Thyroid gland (tissue), 4 donors: Measurements from ENCODE around the gene R3HDML. TPM values are rescaled to one million over a fixed set of nuclear protein-coding genes. Genes with fewer than 3 reads are reported as not detected.

ENCODE experiments used
- DNase-seq, 2 donors: peaks; one replicate each; pipeline ENCODE4 v3.0.0-alpha.2; 2019
- H3K27ac ChIP-seq, 3 donors: fragments of 200-600 bp; sonication (generic); 1 replicate in 2 of 3; 2 replicates in 1 of 3; pipeline ENCODE4 v1.5.1; 2016 to 2019; ENCODE audit warnings: mild to moderate bottlenecking in 1 of 3, moderate library complexity in 1 of 3
- H3K27me3 ChIP-seq: fragments of 200-600 bp; sonication (generic); one replicate; pipeline ENCODE4 v1.5.1; 2019
- H3K36me3 ChIP-seq, 2 donors: fragments of 200-600 bp; sonication (generic); one replicate each; pipeline ENCODE4 v1.5.1; 2016 to 2019
- H3K4me1 ChIP-seq, 2 donors: fragments of 200-600 bp; sonication (generic); one replicate each; pipeline ENCODE4 v1.5.1; 2017 to 2019
- H3K4me3 ChIP-seq, 3 donors: fragments of 200-600 bp; sonication (generic); replicated peaks in 1 of 3; 1 replicate in 2 of 3; 2 replicates in 1 of 3; pipeline ENCODE4 v1.5.1; 2016; ENCODE audit warnings: mild to moderate bottlenecking in 1 of 3
- H3K9me3 ChIP-seq: fragments of 200-600 bp; sonication (generic); one replicate; pipeline ENCODE4 v1.5.1; 2017
- POLR2A ChIP-seq, 2 donors: fragments of 450-650 bp; IDR thresholded peaks; one replicate each; pipeline ENCODE4 v1.6.1; 2017; ENCODE audit warnings: antibody characterized with exemption in 2 of 2, mild to moderate bottlenecking in 2 of 2, moderate library complexity in 1 of 2
- WGBS, 2 donors: methylation state at CpG; one replicate each; pipeline ENCODE4 v1.1.5; 2017; 5-methylcytosine and 5-hydroxymethylcytosine counted together
- intact Hi-C: fragments of 100-400 bp; cut with DNase I; formaldehyde crosslinking; loops from one replicate; pipeline ENCODE4 v1.15.1; 2023
- total RNA-seq, 4 donors: library from RNA; depleted of rRNA; stranded (reverse); fragments of >200 nt; gene quantifications; one replicate each; pipeline ENCODE4 v1.2.3, GENCODE V29; 2016
- TF ChIP-seq, protein P1 (sequence below), 6 experiments: fragments of 200-600 bp in 3 of 6; fragments of 450-650 bp in 3 of 6; sonication (generic) in 3 of 6; IDR thresholded peaks; one replicate each; pipeline ENCODE4 v1.5.1; 2016 to 2019; ENCODE audit warnings: antibody characterized with exemption in 6 of 6, mild to moderate bottlenecking in 2 of 6, inconsistent platforms in 1 of 6, moderate library complexity in 1 of 6

The R3HDML gene
- total RNA-seq, 4 donors from 2014 or later, result not detected

DNA sequence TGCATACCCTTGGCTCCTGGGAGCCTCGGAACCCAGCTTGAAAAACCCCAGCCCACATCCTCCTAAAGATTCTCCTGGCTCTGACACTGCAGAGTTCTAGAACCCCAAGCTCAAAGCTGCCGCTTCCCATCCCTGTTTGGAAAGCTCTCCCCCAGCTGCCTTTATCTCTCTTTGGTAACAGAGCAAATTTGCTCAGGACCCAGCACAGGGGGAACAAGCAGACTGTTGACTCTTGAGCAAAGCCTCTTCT lies 57.5 kb downstream of the R3HDML start:
- Histone ChIP-seq H3K36me3 (no peaks in the 10 kb centered on the region), H3K27ac (no peak overlapping the region), H3K4me3 (no peak overlapping the region), H3K27me3 (no peaks in the 10 kb centered on the region), H3K9me3 (no peaks in the 10 kb centered on the region), H3K4me1 (no peaks in the 10 kb centered on the region)
- TF ChIP-seq, protein P1, sequence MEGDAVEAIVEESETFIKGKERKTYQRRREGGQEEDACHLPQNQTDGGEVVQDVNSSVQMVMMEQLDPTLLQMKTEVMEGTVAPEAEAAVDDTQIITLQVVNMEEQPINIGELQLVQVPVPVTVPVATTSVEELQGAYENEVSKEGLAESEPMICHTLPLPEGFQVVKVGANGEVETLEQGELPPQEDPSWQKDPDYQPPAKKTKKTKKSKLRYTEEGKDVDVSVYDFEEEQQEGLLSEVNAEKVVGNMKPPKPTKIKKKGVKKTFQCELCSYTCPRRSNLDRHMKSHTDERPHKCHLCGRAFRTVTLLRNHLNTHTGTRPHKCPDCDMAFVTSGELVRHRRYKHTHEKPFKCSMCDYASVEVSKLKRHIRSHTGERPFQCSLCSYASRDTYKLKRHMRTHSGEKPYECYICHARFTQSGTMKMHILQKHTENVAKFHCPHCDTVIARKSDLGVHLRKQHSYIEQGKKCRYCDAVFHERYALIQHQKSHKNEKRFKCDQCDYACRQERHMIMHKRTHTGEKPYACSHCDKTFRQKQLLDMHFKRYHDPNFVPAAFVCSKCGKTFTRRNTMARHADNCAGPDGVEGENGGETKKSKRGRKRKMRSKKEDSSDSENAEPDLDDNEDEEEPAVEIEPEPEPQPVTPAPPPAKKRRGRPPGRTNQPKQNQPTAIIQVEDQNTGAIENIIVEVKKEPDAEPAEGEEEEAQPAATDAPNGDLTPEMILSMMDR (IDR thresholded peaks at IDR 0.05), result no peak
- no peak for TF ChIP-seq POLR2A (IDR thresholded peaks at IDR 0.05)
- WGBS, 2 donors, result 73 to 92% methylated on average over 1 to 2 of the region's 2 CpGs
- no peak for DNase-seq
- intact Hi-C loops, result loop anchor here (10.0 kb wide), 1 partner anchor 70 kb away; no protein-coding TSS in a partner anchor

DNA sequence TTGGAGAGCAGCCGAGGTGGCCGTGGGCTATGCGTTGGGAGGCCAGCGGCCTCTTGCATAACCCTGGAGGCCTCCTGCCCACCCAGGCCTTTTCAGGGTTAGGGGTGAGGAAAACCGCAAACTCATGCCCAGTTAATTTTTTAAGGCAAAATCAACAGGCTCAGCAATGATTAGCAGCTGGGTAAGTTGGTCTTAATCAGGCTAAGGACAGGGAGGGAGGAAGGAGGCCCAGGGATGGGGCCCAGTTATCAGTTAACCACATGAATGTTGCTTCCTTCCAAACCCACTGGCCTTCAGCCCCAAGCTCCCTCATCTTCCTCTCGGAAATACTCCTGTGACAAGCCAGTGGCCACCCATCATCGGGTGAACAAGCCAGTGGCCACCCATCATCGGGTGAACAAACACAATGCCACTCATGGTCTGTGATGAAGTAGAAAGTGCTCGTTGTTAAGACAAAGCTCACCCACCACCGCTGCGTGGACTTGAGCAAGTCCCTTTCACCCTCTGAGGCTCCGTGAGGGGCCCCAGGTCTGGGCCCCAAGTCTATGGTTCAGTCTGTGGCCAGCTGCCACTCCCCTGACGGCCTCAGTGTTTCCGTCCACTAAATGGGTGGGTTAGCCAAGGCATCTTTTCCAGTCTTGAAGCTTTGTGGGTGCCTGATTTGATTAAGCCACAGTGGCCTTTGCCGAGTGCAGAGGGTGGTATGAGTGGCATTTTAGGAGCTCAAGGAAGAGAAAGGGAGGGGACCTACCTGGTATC lies 58.0 kb downstream of the R3HDML start:
- no peak for DNase-seq
- no peak overlapping the region for H3K27ac ChIP-seq
- H3K4me3 ChIP-seq, result no peak overlapping the region
- TF ChIP-seq, protein P1 (IDR thresholded peaks at IDR 0.05), result no peak
- no peak for TF ChIP-seq POLR2A (IDR thresholded peaks at IDR 0.05)
- H3K4me1 ChIP-seq, result no peaks in the 10 kb centered on the region
- 68 to 70% methylated on average over 14 to 15 of the region's 15 CpGs for WGBS, 2 donors
- no peaks in the 10 kb centered on the region for H3K27me3 ChIP-seq
- H3K36me3 ChIP-seq, result no peaks in the 10 kb centered on the region
- no peaks in the 10 kb centered on the region for H3K9me3 ChIP-seq
- intact Hi-C loops, result loop anchor here (10.0 kb wide), 1 partner anchor 70 kb away; no protein-coding TSS in a partner anchor

DNA sequence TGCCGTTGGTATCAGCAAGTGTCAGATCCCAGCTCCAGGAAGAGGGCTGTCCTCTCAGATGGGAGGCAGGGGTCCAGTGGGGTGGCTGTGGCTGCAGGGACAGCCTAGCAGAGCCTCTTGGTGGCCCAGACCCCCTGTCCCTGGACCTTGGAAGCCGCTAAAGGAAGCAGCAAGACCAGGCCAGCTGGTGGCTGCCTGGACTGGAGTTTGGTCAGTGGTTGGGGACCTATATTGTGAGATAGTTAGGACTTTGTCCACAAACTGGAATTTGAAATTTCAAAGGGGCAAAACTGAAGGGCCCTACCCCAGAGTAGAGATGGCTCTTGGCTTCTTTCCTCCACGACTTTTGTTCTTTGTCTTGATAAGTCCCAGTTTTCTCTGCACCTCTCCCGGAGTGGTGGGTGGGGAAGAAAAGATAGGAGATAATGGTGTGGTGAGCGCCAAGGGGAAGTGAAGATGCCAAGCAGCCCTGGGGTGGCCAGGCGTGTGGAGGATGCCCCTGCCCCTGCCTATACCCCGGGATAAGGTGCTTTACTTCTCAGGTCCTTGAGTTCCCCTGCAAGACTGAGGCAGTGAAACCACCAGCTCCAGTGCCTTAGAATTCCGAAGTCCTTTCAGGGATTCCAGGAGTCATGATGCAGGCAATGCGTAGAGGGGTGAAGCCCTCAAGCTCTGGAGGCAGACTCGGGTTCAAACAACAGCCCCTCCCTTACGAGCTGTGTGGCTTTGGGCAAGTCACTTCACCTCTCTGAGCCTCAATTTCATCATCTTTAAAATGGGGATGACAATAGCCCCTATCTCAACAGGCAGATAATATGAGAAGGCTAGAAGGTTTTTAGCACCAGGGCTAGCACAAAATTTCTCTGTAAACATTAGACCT lies 58.9 kb downstream of the R3HDML start:
- DNase-seq, result no peak
- intact Hi-C loops, result loop anchor here (10.0 kb wide), 1 partner anchor 69 kb away; no protein-coding TSS in a partner anchor
- WGBS, 2 donors, result 65 to 80% methylated on average over 11 of the region's 11 CpGs
- H3K27me3 ChIP-seq, result no peaks in the 10 kb centered on the region
- H3K36me3 ChIP-seq, result no peaks in the 10 kb centered on the region
- no peaks in the 10 kb centered on the region for H3K4me1 ChIP-seq
- H3K27ac ChIP-seq, result no peak overlapping the region
- no peak overlapping the region for H3K4me3 ChIP-seq
- no peaks in the 10 kb centered on the region for H3K9me3 ChIP-seq
- no peak for TF ChIP-seq POLR2A (IDR thresholded peaks at IDR 0.05)
- TF ChIP-seq, protein P1 (IDR thresholded peaks at IDR 0.05), result no peak

DNA sequence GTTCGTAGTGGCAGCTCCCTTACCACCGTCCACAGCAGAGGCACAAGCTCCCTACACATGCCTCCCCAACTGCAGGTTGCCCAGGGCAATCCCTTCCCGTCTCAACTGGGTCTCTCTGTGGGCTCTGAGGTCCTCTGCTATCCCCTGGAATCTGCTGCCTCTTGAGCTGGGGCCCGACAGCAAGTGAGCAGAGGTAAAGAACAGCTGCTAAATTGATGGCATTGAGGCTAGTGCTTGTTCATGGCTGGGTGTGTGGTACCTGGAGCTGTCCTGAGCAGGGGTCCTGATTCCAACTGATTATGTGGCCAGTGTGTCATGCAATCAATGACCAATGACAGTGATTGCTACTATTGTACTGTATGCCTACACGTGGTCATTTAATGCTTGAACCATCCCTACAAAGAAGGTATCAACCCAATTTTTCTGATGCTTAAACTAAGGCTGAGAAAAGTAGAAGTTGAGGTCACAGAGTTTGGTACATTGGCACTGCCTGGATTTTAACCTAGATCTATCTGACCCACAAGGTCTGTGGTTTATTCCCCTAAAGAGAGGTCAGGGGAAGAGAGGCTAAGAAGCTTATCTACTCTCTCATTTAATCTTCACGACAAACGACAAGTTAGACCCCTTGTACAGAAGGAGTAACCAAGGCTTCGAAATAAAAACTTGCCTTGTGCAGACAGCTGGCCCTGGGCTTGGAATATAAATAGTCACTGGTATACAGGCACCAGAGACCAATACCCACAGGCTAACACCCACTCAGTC lies 59.7 kb downstream of the R3HDML start:
- Histone ChIP-seq H3K9me3 (no peaks in the 10 kb centered on the region), H3K27me3 (no peaks in the 10 kb centered on the region), H3K27ac (no peak overlapping the region), H3K36me3 (no peaks in the 10 kb centered on the region), H3K4me3 (no peak overlapping the region), H3K4me1 (no peaks in the 10 kb centered on the region)
- intact Hi-C loops, result loop anchor here (10.0 kb wide), 1 partner anchor 68 kb away; no protein-coding TSS in a partner anchor
- no peak for TF ChIP-seq POLR2A (IDR thresholded peaks at IDR 0.05)
- TF ChIP-seq, protein P1 (IDR thresholded peaks at IDR 0.05), result no peak
- DNase-seq, result no peak
- 57 to 60% methylated on average over 8 of the region's 8 CpGs for WGBS, 2 donors
